Effector CD4-positive, alpha-beta T cell (primary cell): ENCODE measurements around the gene UTP25.
A peak's percentile ranks its signal among the peaks of the same experiment; 100 is the strongest.
"Not testable (repeated sequence)": the region's sequence is repeated elsewhere in the genome, so short reads cannot be mapped to it uniquely, and the experiment has no call there.

ENCODE experiments used
- DNase-seq: peaks from one replicate; pipeline ENCODE4 v3.0.0-alpha.2; 2020
- total RNA-seq: gene quantifications from one replicate; lab custom pipeline; 2026; lab: John Stamatoyannopoulos, UW

The UTP25 gene
- total RNA-seq, result 45.8 reads per million, percentile 66 among the genes with 10 or more reads in this experiment

GRCh38 chr1:209827384-209828262, at the start of gene UTP25:
Gene UTP25, plus strand, starts transcription at chr1:209827972. Its CDS starts 92 bp downstream, at chr1:209828064.
- peak; percentile 90 for DNase-seq

- DNase-seq, result no peak
Observed at GRCh38 chr1:209778102-209778501, 49.7 kb upstream of the UTP25 start.

- no peak for DNase-seq
Observed at GRCh38 chr1:209780268-209780667, 47.5 kb upstream of the UTP25 start.

GRCh38 chr1:209783386-209783785, 44.4 kb upstream of the UTP25 start:
- DNase-seq, result no peak

- DNase-seq, result peak; percentile 99
Observed at GRCh38 chr1:209784265-209785169, 43.3 kb upstream of the UTP25 start, which contains the start of gene C1orf74. Gene C1orf74, minus strand, starts transcription at chr1:209784559. Its CDS starts 925 bp downstream, at chr1:209783634.

- no peak for DNase-seq
Observed at GRCh38 chr1:209785592-209785991, 42.2 kb upstream of the UTP25 start.

- no peak for DNase-seq
Observed at GRCh38 chr1:209786146-209786545, 41.6 kb upstream of the UTP25 start.

- DNase-seq, result no peak
Observed at GRCh38 chr1:209787551-209787950, 40.2 kb upstream of the UTP25 start.

GRCh38 chr1:209789245-209789644, 38.5 kb upstream of the UTP25 start:
- DNase-seq, result no peak

- DNase-seq, result no peak
Observed at GRCh38 chr1:209790286-209791193, 37.2 kb upstream of the UTP25 start.

- no peak for DNase-seq
Observed at GRCh38 chr1:209791920-209792319, 35.9 kb upstream of the UTP25 start.

GRCh38 chr1:209793711-209794110, 34.1 kb upstream of the UTP25 start:
- not testable (repeated sequence) for DNase-seq

- no peak for DNase-seq
Observed at GRCh38 chr1:209797978-209798639, 29.7 kb upstream of the UTP25 start.

GRCh38 chr1:209800984-209801834, 26.6 kb upstream of the UTP25 start:
- DNase-seq, result no peak

GRCh38 chr1:209802117-209802779, 25.5 kb upstream of the UTP25 start:
- DNase-seq, result no peak

GRCh38 chr1:209802780-209803152, 25.0 kb upstream of the UTP25 start:
- DNase-seq, result no peak

- DNase-seq, result no peak
Observed at GRCh38 chr1:209803568-209803967, 24.2 kb upstream of the UTP25 start.

GRCh38 chr1:209805341-209805781, 22.4 kb upstream of the UTP25 start:
- no peak for DNase-seq

- peak; percentile 69 for DNase-seq
Observed at GRCh38 chr1:209805875-209806760, 21.7 kb upstream of the UTP25 start, which contains the start of gene IRF6. Gene IRF6, minus strand, starts transcription at chr1:209806142. Its CDS starts 4,729 bp downstream, at chr1:209801413.
